H9 (cell line): Measurements from ENCODE around the gene SLC44A1. TPM values are rescaled to one million over a fixed set of nuclear protein-coding genes. Genes with fewer than 3 reads are reported as not detected.

Experiments
- DNase-seq: peaks from one replicate; pipeline ENCODE4 v3.0.0-alpha.2; 2017
- H2AFZ ChIP-seq: one replicate; pipeline ENCODE4 v1.6.1; 2013; ENCODE audit warnings: mild to moderate bottlenecking, low read length, control low read depth, moderate library complexity
- H2AK5ac ChIP-seq: 2 replicates; pipeline ENCODE4 v1.6.1; 2013; ENCODE audit warnings: low read length, control low read depth, mixed read lengths; ENCODE audit not compliant: insufficient read length
- H2BK120ac ChIP-seq: one replicate; pipeline ENCODE4 v1.6.1; 2013; ENCODE audit warnings: low read depth, mild to moderate bottlenecking, low read length, control low read depth, inconsistent platforms; ENCODE audit not compliant: poor library complexity, severe bottlenecking
- H2BK12ac ChIP-seq: 2 replicates; pipeline ENCODE4 v1.6.1; 2013; ENCODE audit warnings: low read length, control low read depth, mixed read lengths, low read depth; ENCODE audit not compliant: insufficient read length
- H2BK15ac ChIP-seq: 2 replicates; pipeline ENCODE4 v1.6.1; 2013; ENCODE audit warnings: low read depth, low read length, control low read depth
- H2BK20ac ChIP-seq: one replicate; pipeline ENCODE4 v1.6.1; 2013; ENCODE audit warnings: low read depth, mild to moderate bottlenecking, low read length, control low read depth, inconsistent platforms; ENCODE audit not compliant: poor library complexity, severe bottlenecking
- H2BK5ac ChIP-seq: 2 replicates; pipeline ENCODE4 v1.6.1; 2013; ENCODE audit warnings: low read length, control low read depth, mixed read lengths; ENCODE audit not compliant: insufficient read length
- H3K14ac ChIP-seq: 2 replicates; pipeline ENCODE4 v1.6.1; 2013; ENCODE audit warnings: low read length, control low read depth; ENCODE audit not compliant: insufficient read depth
- H3K18ac ChIP-seq: 2 replicates; pipeline ENCODE4 v1.6.1; 2013; ENCODE audit warnings: low read depth, mild to moderate bottlenecking, mixed read lengths, low read length, control low read depth; ENCODE audit not compliant: insufficient read length
- H3K23ac ChIP-seq: 2 replicates; pipeline ENCODE4 v1.6.1; 2013; ENCODE audit warnings: low read length, control low read depth, mixed read lengths, low read depth; ENCODE audit not compliant: insufficient read length
- H3K23me2 ChIP-seq: 2 replicates; pipeline ENCODE4 v1.6.1; 2013; ENCODE audit warnings: low read depth, mild to moderate bottlenecking, mixed read lengths, low read length, control low read depth; ENCODE audit not compliant: insufficient read length, poor library complexity, severe bottlenecking
- H3K27ac ChIP-seq: 2 replicates; pipeline ENCODE4 v1.5.1; 2013; ENCODE audit warnings: low read length, control low read depth, mixed read lengths, low read depth; ENCODE audit not compliant: insufficient read length
- H3K27me3 ChIP-seq: 2 replicates; pipeline ENCODE4 v1.6.1; 2013; ENCODE audit warnings: low read length, control low read depth, inconsistent platforms; ENCODE audit not compliant: insufficient read depth
- H3K4ac ChIP-seq: 2 replicates; pipeline ENCODE4 v1.6.1; 2013; ENCODE audit warnings: low read depth, mild to moderate bottlenecking, control low read depth, inconsistent platforms, low read length, moderate library complexity
- H3K4me1 ChIP-seq: 2 replicates; pipeline ENCODE4 v1.6.1; 2013; ENCODE audit warnings: low read length, control low read depth, inconsistent platforms; ENCODE audit not compliant: insufficient read depth
- H3K4me2 ChIP-seq: 2 replicates; pipeline ENCODE4 v1.6.1; 2013; ENCODE audit warnings: low read length, control low read depth, mixed read lengths; ENCODE audit not compliant: insufficient read length, insufficient read depth
- H3K56ac ChIP-seq: 2 replicates; pipeline ENCODE4 v1.6.1; 2013; ENCODE audit warnings: low read depth, mild to moderate bottlenecking, mixed read lengths, low read length, control low read depth; ENCODE audit not compliant: insufficient read length
- H3K79me1 ChIP-seq: 2 replicates; pipeline ENCODE4 v1.6.1; 2013; ENCODE audit warnings: low read depth, mild to moderate bottlenecking, moderate library complexity, low read length, control low read depth, inconsistent platforms; ENCODE audit not compliant: insufficient read depth, poor library complexity, severe bottlenecking
- H3K79me2 ChIP-seq: 2 replicates; pipeline ENCODE4 v1.6.1; 2013; ENCODE audit warnings: low read length, control low read depth, inconsistent platforms; ENCODE audit not compliant: insufficient read depth
- H3K9ac ChIP-seq: 2 replicates; pipeline ENCODE4 v1.6.1; 2013; ENCODE audit warnings: low read length, control low read depth, mixed read lengths; ENCODE audit not compliant: insufficient read length; ENCODE audit errors: extremely low read depth
- H3K9me3 ChIP-seq: one replicate; pipeline ENCODE4 v1.6.1; 2013; ENCODE audit warnings: low read depth, low read length, inconsistent platforms; ENCODE audit not compliant: control insufficient read depth
- H3T11ph ChIP-seq: one replicate; pipeline ENCODE4 v1.6.1; 2013; ENCODE audit warnings: mild to moderate bottlenecking, low read length, control low read depth, inconsistent platforms
- H4K20me1 ChIP-seq: one replicate; pipeline ENCODE4 v1.6.1; 2013; ENCODE audit not compliant: control insufficient read depth, insufficient read length, insufficient read depth
- H4K5ac ChIP-seq: 2 replicates; pipeline ENCODE4 v1.6.1; 2013; ENCODE audit warnings: low read depth, mild to moderate bottlenecking, mixed read lengths, low read length, control low read depth; ENCODE audit not compliant: insufficient read length
- H4K8ac ChIP-seq: replicated peaks from 2 replicates; pipeline ENCODE4 v1.6.1; 2013; ENCODE audit warnings: low read length, control low read depth, mixed read lengths, low read depth; ENCODE audit not compliant: insufficient read length
- H4K91ac ChIP-seq: 2 replicates; pipeline ENCODE4 v1.6.1; 2013; ENCODE audit warnings: low read depth, mild to moderate bottlenecking, moderate library complexity, mixed read lengths, low read length, control low read depth; ENCODE audit not compliant: insufficient read length
- H3K27ac Mint-ChIP-seq, 3 experiments: 2 replicates in 2 of 3; 3 replicates in 1 of 3; pipeline ENCODE4 v1.8.0; 2020 to 2021; ENCODE audit warnings: mixed read lengths in 3 of 3, mild to moderate bottlenecking in 1 of 3, moderate library complexity in 1 of 3
- H3K27me3 Mint-ChIP-seq: 2 replicates; pipeline ENCODE4 v1.8.0; 2021; ENCODE audit warnings: low read depth, mild to moderate bottlenecking, moderate library complexity, mixed read lengths
- H3K36me3 Mint-ChIP-seq, 3 experiments: 2 replicates in 2 of 3; 3 replicates in 1 of 3; pipeline ENCODE4 v1.8.0; 2020 to 2021; ENCODE audit warnings: low read depth in 3 of 3, mixed read lengths in 3 of 3; ENCODE audit not compliant: insufficient read depth in 1 of 3
- H3K4me1 Mint-ChIP-seq, 2 experiments: 2 replicates each; pipeline ENCODE4 v1.8.0; 2020; ENCODE audit warnings: mixed read lengths in 2 of 2
- H3K4me3 Mint-ChIP-seq, 2 experiments: 2 replicates in 1 of 2; 3 replicates in 1 of 2; pipeline ENCODE4 v1.8.0; 2020 to 2021; ENCODE audit warnings: mild to moderate bottlenecking in 2 of 2, mixed read lengths in 2 of 2, moderate library complexity in 1 of 2
- H3K9me3 Mint-ChIP-seq, 2 experiments: 2 replicates in 1 of 2; 3 replicates in 1 of 2; pipeline ENCODE4 v1.8.0; 2020; ENCODE audit warnings: mild to moderate bottlenecking in 2 of 2, mixed read lengths in 2 of 2, moderate library complexity in 1 of 2
- CTCF ChIP-seq: fragments of 200-600 bp; sonication (generic); conservative IDR thresholded peaks from 3 replicates; pipeline ENCODE4 v1.8.0; 2021; ENCODE audit warnings: antibody characterized with exemption, mild to moderate bottlenecking
- WGBS: extraction: QIAGEN DNeasy Blood & Tissue Kit; methylation state at CpG from one replicate; pipeline ENCODE4 v1.1.7; 2013; ENCODE audit warnings: missing lambda C conversion rate, low lambda C conversion rate, mixed read lengths; ENCODE audit not compliant: insufficient read length; ENCODE audit errors: extremely low coverage; 5-methylcytosine and 5-hydroxymethylcytosine counted together
- total RNA-seq: library from RNA; stranded (reverse); gene quantifications from 2 replicates; pipeline ENCODE4 v1.2.1, GENCODE V29; 2021

The SLC44A1 gene
- total RNA-seq, 1 experiment from 2014 or later = 60.7 TPM

- no peak for DNase-seq
- Histone ChIP-seq H2AFZ (no peak overlapping the region), H3K9ac (no peak overlapping the region), H3K27ac (no peak overlapping the region), H3K9me3 (no peaks in the 10 kb centered on the region), H2AK5ac (no peak overlapping the region), H4K20me1 (no peaks in the 10 kb centered on the region), H4K91ac (no peak overlapping the region), H3K14ac (no peak overlapping the region), H3K18ac (no peak overlapping the region), H2BK120ac (no peak overlapping the region), H3K79me2 (0 out of 2 replicates have a peak, but pooled peaks cover 3% of the 10 kb centered on the region), H2BK5ac (no peak overlapping the region), H4K8ac (no peak overlapping the region), H3K79me1 (no peaks in the 10 kb centered on the region), H3K4me1 (peaks cover 3% of the 10 kb centered on the region; the same call in 1 of the 2 replicates), H3K23ac (no peak overlapping the region), H3K4me2 (no peak overlapping the region), H2BK15ac (no peak overlapping the region), H2BK12ac (no peak overlapping the region), H4K5ac (no peak overlapping the region), H3T11ph (no peak overlapping the region), H3K4ac (no peak overlapping the region), H3K27me3 (no peaks in the 10 kb centered on the region), H2BK20ac (no peak overlapping the region), H3K23me2 (no peaks in the 10 kb centered on the region), H3K56ac (no peak overlapping the region)
- H3K9me3 Mint-ChIP-seq = no peaks in the 10 kb centered on the region
- H3K27ac Mint-ChIP-seq = peak overlapping the region in 2 of 3 experiments; percentile 9 to 85; a peak in 4 of 7 replicates
- no peaks in the 10 kb centered on the region for H3K27me3 Mint-ChIP-seq
- H3K4me3 Mint-ChIP-seq = no peak overlapping the region
- TF ChIP-seq CTCF = no peak
- H3K36me3 Mint-ChIP-seq = peaks cover 1 to 10% (median 9%) of the 10 kb centered on the region in 3 experiments; a peak in 5 of 7 replicates
- WGBS = no CpG with 5 or more reads among the region's 1 CpG
- peaks cover 32 to 34% of the 10 kb centered on the region in 2 experiments for H3K4me1 Mint-ChIP-seq
These were observed 61.4 kb downstream of the SLC44A1 start for GRCh38 chr9:105305856-105306255.
